Cardiac fibroblast (primary cell): ENCODE data around the gene SLC6A14.

ENCODE experiments used
- DNase-seq, 2 donors: peaks; one replicate each; pipeline versions ENCODE4 v3.0.0 to v3.0.0-alpha.2; 2010; ENCODE audit warnings: low read depth in 2 of 2
- H3K4me3 ChIP-seq, 2 donors: replicated peaks in 1 of 2; 1 replicate in 1 of 2; 2 replicates in 1 of 2; pipeline ENCODE4 v1.5.1; 2011; ENCODE audit warnings: low read depth in 2 of 2, low read length in 2 of 2, mild to moderate bottlenecking in 2 of 2, moderate library complexity in 1 of 2
- CTCF ChIP-seq: IDR thresholded peaks from one replicate; pipeline ENCODE4 v1.5.1; 2011; ENCODE audit warnings: low read depth, mild to moderate bottlenecking, low read length, inconsistent platforms

The SLC6A14 gene

GRCh38 chrX:116436358-116436816 lies at the start of gene SLC6A14:
Gene SLC6A14 (plus strand): TSS chrX:116436606. CDS start chrX:116436710, 104 bp downstream.
- no peak for DNase-seq
- TF ChIP-seq CTCF: no peak
- H3K4me3 ChIP-seq: no peak within 1 kb of the TSS

GRCh38 chrX:116395752-116396151 lies 40.7 kb upstream of the SLC6A14 start:
- H3K4me3 ChIP-seq: no peak overlapping the region
- TF ChIP-seq CTCF: no peak
- DNase-seq: no peak

GRCh38 chrX:116399681-116400080 lies 36.7 kb upstream of the SLC6A14 start:
- DNase-seq: no peak
- H3K4me3 ChIP-seq: no peak overlapping the region
- TF ChIP-seq CTCF: no peak

- DNase-seq: peak in 1 of 2 donors; percentile 0
- no peak for TF ChIP-seq CTCF
Observed at GRCh38 chrX:116409219-116409618, 27.2 kb upstream of the SLC6A14 start.

GRCh38 chrX:116413273-116413672 lies 23.1 kb upstream of the SLC6A14 start:
- no peak for DNase-seq
- H3K4me3 ChIP-seq: no peak overlapping the region
- no peak for TF ChIP-seq CTCF

More at GRCh38 chrX:116409219-116409618, 27.2 kb upstream of the SLC6A14 start:
- H3K4me3 ChIP-seq: no peak overlapping the region

GRCh38 chrX:116417214-116417613 lies 19.2 kb upstream of the SLC6A14 start:
- no peak for DNase-seq
- TF ChIP-seq CTCF: no peak
- H3K4me3 ChIP-seq: no peak overlapping the region

GRCh38 chrX:116417968-116418367 lies 18.4 kb upstream of the SLC6A14 start:
- DNase-seq: peak in 1 of 2 donors; percentile 0
- H3K4me3 ChIP-seq: no peak overlapping the region
- no peak for TF ChIP-seq CTCF
